Stimulated activated naive B cell treated with anti-CD40 and anti-IgM and Interleukin-4, amounts not matched to agents 10 μg/mL and 1 μg/mL and 100 μg/mL, for 72 hours (primary cell): ENCODE measurements around the gene CAMTA1.
"Not testable (repeated sequence)": the region's sequence is repeated elsewhere in the genome, so short reads cannot be mapped to it uniquely, and the experiment has no call there.

Source experiments
- ATAC-seq, 2 donors: fragments of 150-1000 bp; cut with Tn5 transposase; replicated peaks; 2 replicates each; pipeline ENCODE4 v1.10.0; 2021; ENCODE audit warnings: moderate library complexity in 1 of 2
- DNase-seq: peaks from one replicate; pipeline ENCODE4 v3.0.0; 2021
- H3K27ac Mint-ChIP-seq: one replicate; pipeline ENCODE4 v1.8.0; 2022; ENCODE audit warnings: mild to moderate bottlenecking, mixed read lengths
- H3K27me3 Mint-ChIP-seq, 2 donors: one replicate each; pipeline ENCODE4 v1.8.0; 2022; ENCODE audit warnings: mixed read lengths in 2 of 2
- H3K36me3 Mint-ChIP-seq, 2 donors: one replicate each; pipeline ENCODE4 v1.8.0; 2022; ENCODE audit warnings: mixed read lengths in 2 of 2, mild to moderate bottlenecking in 1 of 2
- H3K4me1 Mint-ChIP-seq, 2 donors: one replicate each; pipeline ENCODE4 v1.8.0; 2022; ENCODE audit warnings: mixed read lengths in 2 of 2, mild to moderate bottlenecking in 1 of 2
- H3K4me3 Mint-ChIP-seq, 2 donors: one replicate each; pipeline ENCODE4 v1.8.0; 2022; ENCODE audit warnings: mild to moderate bottlenecking in 2 of 2, mixed read lengths in 2 of 2, moderate library complexity in 1 of 2
- H3K9me3 Mint-ChIP-seq, 2 donors: one replicate each; pipeline ENCODE4 v1.8.0; 2022; ENCODE audit warnings: mixed read lengths in 2 of 2, mild to moderate bottlenecking in 1 of 2

Gene CAMTA1

DNA sequence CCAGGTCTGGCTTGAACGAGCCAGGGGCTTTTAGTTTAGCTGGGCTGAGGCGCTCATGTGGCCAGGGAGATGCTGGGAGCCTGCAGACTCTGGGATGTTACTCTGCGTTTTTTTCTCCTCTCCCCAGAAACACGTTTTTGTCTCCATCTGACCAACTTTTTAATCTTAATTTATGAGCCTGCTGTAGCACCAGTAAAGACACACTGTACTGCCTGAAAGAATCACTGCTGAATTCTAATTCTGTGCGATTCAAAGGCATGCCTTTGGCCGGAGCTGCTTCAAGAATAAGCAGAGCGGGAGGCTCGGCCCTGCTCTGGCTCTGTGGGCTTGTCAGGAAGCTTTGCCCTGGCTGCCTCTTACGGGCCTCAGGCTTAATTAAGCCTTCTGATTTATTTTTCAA, 129.5 kb downstream of the CAMTA1 start:
- no peaks in the 10 kb centered on the region for H3K4me1 Mint-ChIP-seq
- ATAC-seq, result no peak
- no peak for DNase-seq
- no peak overlapping the region for H3K27ac Mint-ChIP-seq
- peaks cover 3 to 4% of the 10 kb centered on the region in 2 donors for H3K9me3 Mint-ChIP-seq
- H3K36me3 Mint-ChIP-seq, result peaks cover 0 to 5% of the 10 kb centered on the region in 2 donors
- H3K27me3 Mint-ChIP-seq, result peaks cover 28 to 33% of the 10 kb centered on the region in 2 donors
- H3K4me3 Mint-ChIP-seq, result no peak overlapping the region

DNA sequence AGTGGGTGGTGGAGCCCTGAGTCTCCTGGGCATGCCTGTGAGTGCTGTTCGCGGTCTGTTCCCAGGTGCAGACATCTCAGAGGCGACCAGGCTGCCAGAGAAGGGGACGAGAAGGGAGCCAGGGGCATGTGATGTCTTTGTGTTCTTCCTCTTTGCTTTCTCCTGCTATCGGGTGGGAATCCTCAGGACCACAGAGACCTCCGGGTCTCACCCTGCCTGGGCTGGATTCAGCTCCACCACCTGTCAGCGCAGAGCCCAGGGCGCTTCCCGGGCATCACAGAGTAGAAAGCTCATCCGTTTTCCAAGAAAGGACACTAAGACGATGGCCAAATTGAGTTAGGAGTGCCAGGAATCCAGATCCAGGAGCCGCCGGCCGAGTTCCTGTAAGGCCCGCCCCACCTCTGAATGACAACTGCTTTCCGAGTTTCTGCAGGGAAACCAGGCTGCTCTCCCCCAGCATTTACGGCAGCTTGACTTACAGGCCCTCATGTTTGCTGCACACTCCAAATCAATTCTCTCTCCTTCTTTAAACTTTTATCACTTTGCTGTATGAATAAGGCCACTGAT, 130.8 kb downstream of the CAMTA1 start:
- no peaks in the 10 kb centered on the region for H3K4me1 Mint-ChIP-seq
- H3K9me3 Mint-ChIP-seq, result peaks cover 4 to 8% of the 10 kb centered on the region in 2 donors
- H3K4me3 Mint-ChIP-seq, result no peak overlapping the region

DNA sequence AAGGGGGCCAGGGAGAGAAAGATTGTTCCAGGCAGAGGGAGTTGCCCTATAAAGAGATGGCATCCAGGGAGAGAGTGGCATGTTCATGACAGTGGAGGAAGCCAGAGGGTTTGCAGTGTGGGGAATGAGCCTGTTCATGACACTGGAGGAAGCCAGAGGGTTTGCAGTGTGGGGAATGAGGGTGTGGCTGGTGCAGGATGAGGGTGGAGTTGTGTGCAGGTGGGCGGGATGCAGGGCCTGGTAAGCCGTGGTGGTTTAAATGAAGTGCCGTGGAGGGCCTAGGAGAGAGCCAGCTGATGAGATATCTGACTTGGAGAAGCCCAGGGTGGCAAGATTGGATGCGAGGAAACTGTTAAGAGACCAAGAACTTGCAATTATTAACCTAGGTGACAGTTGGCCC, 131.8 kb downstream of the CAMTA1 start:
- peaks cover 32 to 34% of the 10 kb centered on the region in 2 donors for H3K27me3 Mint-ChIP-seq

More for the DNA sequence above, 130.8 kb downstream of the CAMTA1 start:
- Mint-ChIP-seq H3K27me3 (peaks cover 28 to 39% of the 10 kb centered on the region in 2 donors), H3K27ac (no peak overlapping the region), H3K36me3 (peaks cover 0 to 6% of the 10 kb centered on the region in 2 donors)
- no peak for ATAC-seq
- DNase-seq, result no peak

DNA sequence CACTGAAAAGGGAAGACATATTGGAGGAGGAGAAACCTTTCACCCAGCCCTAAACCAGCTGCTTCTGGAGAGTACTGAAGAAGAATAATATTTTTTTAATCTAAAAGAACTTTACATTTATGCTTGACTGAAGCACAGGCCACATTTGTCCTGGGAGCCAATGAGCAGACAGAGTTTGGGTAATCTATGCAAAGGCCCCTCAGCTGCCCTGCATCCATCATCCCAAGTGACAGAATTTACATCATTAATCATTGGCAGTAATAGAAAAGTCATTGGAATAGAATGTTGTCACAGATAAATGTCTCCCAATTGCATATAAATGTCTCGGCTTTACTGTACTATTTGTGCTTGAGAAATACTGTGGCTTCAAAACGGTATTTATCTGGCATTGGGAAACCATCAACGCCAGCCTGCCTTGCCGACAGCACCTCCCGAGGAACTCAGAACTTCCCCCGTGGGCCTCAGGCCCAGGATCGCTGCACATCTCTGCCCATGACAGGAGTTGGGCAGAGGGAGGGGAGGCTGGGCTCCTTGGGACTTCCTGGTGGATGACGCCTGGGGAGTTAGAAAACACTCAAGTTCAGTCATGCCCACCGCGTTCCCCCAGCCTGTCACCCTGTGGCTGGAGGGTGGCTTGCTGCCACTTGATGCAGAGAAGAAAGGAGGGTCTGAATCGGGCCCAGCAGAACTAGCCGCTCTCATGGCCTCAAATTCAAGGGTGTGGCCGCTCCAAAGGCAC, 133.1 kb downstream of the CAMTA1 start:
- DNase-seq (no peak), ATAC-seq (no peak)
- peaks cover 8 to 16% of the 10 kb centered on the region in 2 donors for H3K9me3 Mint-ChIP-seq
- no peak overlapping the region for H3K27ac Mint-ChIP-seq
- peaks cover 0 to 11% of the 10 kb centered on the region in 2 donors for H3K36me3 Mint-ChIP-seq
- peaks cover 25 to 26% of the 10 kb centered on the region in 2 donors for H3K27me3 Mint-ChIP-seq
- no peaks in the 10 kb centered on the region for H3K4me1 Mint-ChIP-seq
- no peak overlapping the region for H3K4me3 Mint-ChIP-seq

More for the DNA sequence above, 131.8 kb downstream of the CAMTA1 start:
- Mint-ChIP-seq H3K9me3 (peaks cover 8 to 14% of the 10 kb centered on the region in 2 donors), H3K36me3 (peaks cover 0 to 11% of the 10 kb centered on the region in 2 donors), H3K4me3 (no peak overlapping the region), H3K4me1 (no peaks in the 10 kb centered on the region), H3K27ac (no peak overlapping the region)
- no peak for ATAC-seq
- DNase-seq, result no peak

DNA sequence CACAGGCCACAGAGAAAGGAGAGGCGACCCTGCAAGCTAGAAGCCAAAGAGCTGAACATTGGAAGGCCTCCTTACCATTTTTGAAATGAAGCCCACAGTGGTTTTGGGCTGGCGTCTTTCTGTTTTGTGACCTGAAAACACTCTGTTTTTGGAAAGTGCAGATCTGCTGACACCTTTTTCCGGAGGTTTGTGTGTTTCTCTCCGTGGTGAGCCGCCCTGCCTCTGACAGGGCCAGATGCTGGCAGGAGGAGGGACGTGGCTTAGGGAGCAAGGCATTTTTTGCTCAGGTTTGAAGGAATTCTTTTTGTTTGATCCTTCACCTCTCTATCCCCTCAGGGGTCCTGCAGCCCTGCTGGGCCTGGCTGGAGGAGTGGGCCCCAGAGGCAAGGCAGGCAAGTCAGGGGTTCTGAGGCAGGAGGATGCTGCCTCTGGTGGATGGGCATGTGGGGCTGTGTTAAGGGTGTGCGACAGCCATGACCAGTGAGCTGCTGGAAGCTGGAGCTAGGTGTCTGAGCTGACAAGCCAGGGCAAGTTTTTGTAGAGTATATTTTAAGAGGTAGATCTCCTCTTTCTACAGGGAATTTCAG, 133.8 kb downstream of the CAMTA1 start:
- H3K9me3 Mint-ChIP-seq, result peaks cover 6 to 12% of the 10 kb centered on the region in 2 donors
- no peaks in the 10 kb centered on the region for H3K4me1 Mint-ChIP-seq
- peaks cover 0 to 6% of the 10 kb centered on the region in 2 donors for H3K36me3 Mint-ChIP-seq
- peaks cover 23% of the 10 kb centered on the region in 2 donors for H3K27me3 Mint-ChIP-seq
- DNase-seq, result no peak
- no peak for ATAC-seq
- H3K27ac Mint-ChIP-seq, result no peak overlapping the region
- no peak overlapping the region for H3K4me3 Mint-ChIP-seq

DNA sequence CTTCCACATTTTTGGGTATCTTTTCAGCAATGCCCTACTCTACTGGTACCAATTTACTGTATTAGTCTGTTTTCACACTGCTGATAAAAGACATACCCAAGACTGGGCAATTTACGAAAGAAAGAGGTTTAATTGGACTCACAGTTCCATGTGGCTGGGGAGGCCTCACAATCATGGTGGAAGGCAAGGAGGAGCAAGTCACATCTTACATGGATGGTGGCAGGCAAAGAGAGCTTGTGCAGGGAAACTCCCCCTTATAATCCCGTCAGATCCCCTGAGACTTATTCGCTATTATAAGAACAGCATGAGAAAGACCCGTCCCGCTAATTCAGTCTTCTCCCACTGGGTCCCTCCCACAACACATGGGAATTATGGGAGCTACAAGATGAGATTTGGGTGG, 136.3 kb downstream of the CAMTA1 start:
- H3K27me3 Mint-ChIP-seq, result peaks cover 16 to 34% of the 10 kb centered on the region in 2 donors
- ATAC-seq, DNase-seq, H3K4me1 Mint-ChIP-seq, H3K4me3 Mint-ChIP-seq, H3K36me3 Mint-ChIP-seq, H3K27ac Mint-ChIP-seq: not testable (repeated sequence)
- H3K9me3 Mint-ChIP-seq, result peaks cover 6 to 12% of the 10 kb centered on the region in 2 donors

DNA sequence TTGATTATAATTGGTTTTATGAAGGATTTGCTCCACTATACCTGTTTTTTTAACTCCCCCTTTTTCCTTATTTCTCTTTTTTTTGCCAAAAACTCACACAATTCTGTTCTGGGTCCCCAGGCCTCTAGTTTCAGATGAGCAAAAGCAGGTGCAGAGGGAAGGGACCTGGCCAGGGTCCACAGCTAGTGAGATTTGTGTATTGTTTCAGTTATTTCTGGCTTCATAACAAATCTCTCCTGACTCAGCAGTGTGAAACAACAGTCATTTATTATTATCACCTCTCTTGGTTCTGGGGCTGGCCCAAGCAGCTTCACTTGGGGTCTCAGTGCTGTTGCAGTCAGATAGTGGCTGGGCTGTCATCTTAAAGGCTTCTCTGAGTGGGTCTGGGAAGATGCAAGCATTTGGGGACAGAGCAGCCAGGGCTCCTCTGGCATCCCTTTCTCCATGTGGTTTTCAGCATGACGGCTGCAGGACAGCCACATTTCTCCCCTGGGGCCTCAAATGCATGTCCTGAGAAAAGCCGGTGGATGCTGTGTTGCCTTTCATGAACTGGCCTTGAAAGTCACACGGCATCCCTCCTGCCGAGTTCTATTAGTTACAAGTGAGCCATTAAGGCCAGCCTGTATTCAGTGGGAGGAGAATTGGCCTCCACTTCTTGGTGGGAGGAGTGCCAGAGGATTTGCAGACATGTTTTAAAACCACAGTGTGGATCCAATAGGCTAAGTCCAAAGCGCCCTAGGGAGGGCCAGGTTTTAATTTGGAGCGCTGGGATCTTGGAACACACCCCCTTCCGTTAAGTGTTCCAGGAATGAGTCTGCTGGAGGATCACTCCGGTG, 137.1 kb downstream of the CAMTA1 start:
- no peak for ATAC-seq
- no peak for DNase-seq
- Mint-ChIP-seq H3K27ac (peak overlapping the region; percentile 5), H3K4me1 (no peaks in the 10 kb centered on the region), H3K36me3 (peaks cover 0 to 6% of the 10 kb centered on the region in 2 donors), H3K4me3 (no peak overlapping the region), H3K27me3 (peaks cover 9 to 30% of the 10 kb centered on the region in 2 donors), H3K9me3 (peaks cover 6 to 12% of the 10 kb centered on the region in 2 donors)

DNA sequence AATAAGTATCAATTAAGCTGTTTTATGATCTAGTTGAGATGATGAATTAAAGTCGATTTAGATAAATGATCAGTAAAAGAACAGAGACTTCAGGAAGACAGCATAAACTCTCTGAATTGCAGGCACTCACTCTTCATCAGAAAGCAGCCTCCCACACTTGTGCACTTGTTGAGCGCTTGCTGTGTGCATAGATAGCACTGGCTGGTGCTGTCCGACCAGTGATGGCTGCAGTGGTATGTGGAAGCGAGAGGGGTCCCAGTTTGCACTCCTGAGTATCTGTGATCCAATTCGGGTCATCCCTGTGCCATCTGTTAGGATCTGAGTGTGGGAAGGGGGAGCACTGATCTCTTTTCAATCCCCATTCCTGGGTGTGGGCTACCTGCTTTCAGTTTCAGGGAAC, 137.8 kb downstream of the CAMTA1 start:
- Mint-ChIP-seq H3K36me3 (peaks cover 0 to 6% of the 10 kb centered on the region in 2 donors), H3K4me3 (no peak overlapping the region), H3K27ac (no peak overlapping the region), H3K9me3 (peaks cover 6 to 12% of the 10 kb centered on the region in 2 donors), H3K4me1 (no peaks in the 10 kb centered on the region), H3K27me3 (peaks cover 12 to 33% of the 10 kb centered on the region in 2 donors)
- DNase-seq, result no peak
- no peak for ATAC-seq

DNA sequence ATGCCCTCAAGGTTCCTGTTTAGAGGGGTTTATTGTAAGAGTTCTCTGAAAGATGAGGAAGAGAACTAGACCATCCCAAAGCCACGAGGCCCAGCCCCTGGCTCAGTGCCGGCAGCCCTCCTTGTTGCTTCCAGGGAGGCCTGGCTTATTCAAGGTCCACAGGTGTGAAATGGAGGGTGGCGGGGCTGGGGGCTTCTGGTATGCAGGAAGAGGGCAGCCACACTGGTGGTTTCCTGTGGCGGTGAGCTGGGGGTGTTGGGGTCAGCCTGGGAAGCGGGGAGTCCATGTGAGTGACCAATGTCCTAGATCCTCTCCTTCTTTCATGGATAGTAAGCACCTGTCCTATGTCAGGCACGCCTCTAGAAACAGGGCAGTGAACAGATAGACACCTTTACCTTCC, 138.2 kb downstream of the CAMTA1 start:
- no peak overlapping the region for H3K27ac Mint-ChIP-seq
- peaks cover 13 to 37% of the 10 kb centered on the region in 2 donors for H3K27me3 Mint-ChIP-seq
- no peaks in the 10 kb centered on the region for H3K4me1 Mint-ChIP-seq
- H3K4me3 Mint-ChIP-seq, result no peak overlapping the region
- DNase-seq (no peak), ATAC-seq (no peak)
- H3K36me3 Mint-ChIP-seq, result peaks cover 0 to 6% of the 10 kb centered on the region in 2 donors
- H3K9me3 Mint-ChIP-seq, result peaks cover 6 to 12% of the 10 kb centered on the region in 2 donors

DNA sequence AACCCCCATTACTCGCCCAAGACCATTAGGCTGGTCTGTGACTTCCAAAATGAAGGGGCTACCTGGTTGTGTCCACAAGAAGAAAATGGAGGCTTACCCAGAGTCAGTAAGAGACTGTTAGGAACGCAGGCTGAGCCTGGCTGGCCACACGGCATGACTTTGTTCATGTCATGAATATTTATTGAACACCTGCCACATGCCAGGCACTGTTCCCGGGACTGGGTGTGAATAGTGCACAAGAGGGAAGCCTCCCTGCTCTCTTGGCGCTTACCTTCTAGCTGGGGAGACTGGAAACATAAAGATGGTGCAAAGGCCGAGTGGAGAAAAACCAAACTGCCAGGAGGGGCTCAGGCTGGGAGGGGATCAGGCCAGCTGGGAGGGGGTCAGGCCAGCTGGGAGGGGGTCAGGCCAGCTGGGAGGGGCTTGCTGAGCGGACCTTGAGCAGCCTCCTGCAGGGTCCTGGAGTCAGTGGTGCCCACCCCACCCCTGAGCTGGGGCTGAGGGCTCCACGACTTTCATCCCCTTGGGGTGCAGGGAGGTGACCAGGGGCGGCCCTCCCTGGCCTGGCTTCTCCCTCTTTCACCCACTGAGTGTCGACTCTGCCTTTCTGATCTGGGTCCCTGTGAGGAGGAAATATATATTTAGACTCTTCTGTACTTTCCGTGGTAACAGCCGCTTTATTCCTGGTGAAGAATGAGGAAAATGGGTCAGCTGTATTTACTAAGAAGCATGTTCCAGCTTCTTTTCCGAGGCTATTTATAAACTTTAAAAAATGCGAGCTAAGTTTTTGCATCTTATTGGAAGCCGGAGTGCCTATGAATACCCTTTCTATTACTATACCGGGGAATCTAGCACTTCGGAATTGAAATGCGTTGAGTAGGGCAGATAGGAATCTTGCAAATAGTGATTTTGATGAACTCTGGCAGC, 139.0 kb downstream of the CAMTA1 start:
- no peak overlapping the region for H3K4me3 Mint-ChIP-seq
- H3K27me3 Mint-ChIP-seq, result peaks cover 17 to 41% of the 10 kb centered on the region in 2 donors
- H3K27ac Mint-ChIP-seq, result no peak overlapping the region
- H3K4me1 Mint-ChIP-seq, result no peaks in the 10 kb centered on the region
- H3K9me3 Mint-ChIP-seq, result peaks cover 6 to 12% of the 10 kb centered on the region in 2 donors
- no peak for DNase-seq
- ATAC-seq, result no peak
- peaks cover 0 to 6% of the 10 kb centered on the region in 2 donors for H3K36me3 Mint-ChIP-seq

DNA sequence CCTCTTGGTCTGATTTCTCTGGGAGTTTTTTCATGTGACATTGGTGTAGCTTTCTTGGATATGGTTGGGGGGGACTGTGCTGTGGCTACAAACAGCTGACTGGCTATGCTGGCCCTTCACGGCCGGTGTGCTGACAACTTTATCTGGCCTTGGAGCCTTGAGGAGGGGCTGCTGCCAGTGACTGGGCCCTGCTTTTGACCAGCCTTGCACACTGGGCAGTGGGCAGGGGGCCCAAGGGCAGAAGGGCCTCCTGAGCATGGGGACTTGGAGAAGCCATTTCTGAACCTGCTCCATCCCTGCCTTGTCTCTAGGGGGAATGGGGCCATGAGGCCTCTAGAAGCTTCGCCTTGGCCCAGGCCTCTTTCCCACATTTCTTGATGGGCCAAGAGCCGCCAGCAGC, 139.6 kb downstream of the CAMTA1 start:
- H3K27ac Mint-ChIP-seq, result no peak overlapping the region
- DNase-seq (no peak), ATAC-seq (no peak)
- H3K36me3 Mint-ChIP-seq, result peaks cover 0 to 6% of the 10 kb centered on the region in 2 donors
- H3K4me1 Mint-ChIP-seq, result no peaks in the 10 kb centered on the region
- peaks cover 17 to 42% of the 10 kb centered on the region in 2 donors for H3K27me3 Mint-ChIP-seq
- no peak overlapping the region for H3K4me3 Mint-ChIP-seq
- H3K9me3 Mint-ChIP-seq, result peaks cover 6 to 12% of the 10 kb centered on the region in 2 donors

DNA sequence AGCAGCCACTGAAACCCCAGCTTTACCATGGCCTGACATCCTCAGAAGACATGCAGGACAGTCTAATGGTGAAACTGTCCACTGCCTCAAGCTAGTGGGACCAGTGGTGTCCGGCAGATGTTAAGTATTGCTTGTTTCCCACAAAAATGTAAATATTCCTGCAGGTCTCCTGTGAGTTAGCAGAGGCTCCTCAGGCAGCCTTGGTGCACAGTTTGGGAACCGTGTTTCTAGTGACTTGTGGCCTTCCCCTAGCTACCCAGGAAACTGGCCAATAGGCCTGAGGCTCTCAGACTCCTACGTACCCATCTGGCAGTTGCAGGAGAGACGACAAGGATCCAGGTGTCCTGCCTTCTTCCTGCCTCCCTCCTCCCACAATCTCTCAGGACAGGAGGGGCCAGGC, 142.4 kb downstream of the CAMTA1 start:
- no peak overlapping the region for H3K27ac Mint-ChIP-seq
- no peaks in the 10 kb centered on the region for H3K4me1 Mint-ChIP-seq
- no peak overlapping the region for H3K4me3 Mint-ChIP-seq
- no peak for ATAC-seq
- DNase-seq, result no peak
- peaks cover 11 to 38% of the 10 kb centered on the region in 2 donors for H3K27me3 Mint-ChIP-seq
- no peaks in the 10 kb centered on the region for H3K36me3 Mint-ChIP-seq
- no peaks in the 10 kb centered on the region for H3K9me3 Mint-ChIP-seq

DNA sequence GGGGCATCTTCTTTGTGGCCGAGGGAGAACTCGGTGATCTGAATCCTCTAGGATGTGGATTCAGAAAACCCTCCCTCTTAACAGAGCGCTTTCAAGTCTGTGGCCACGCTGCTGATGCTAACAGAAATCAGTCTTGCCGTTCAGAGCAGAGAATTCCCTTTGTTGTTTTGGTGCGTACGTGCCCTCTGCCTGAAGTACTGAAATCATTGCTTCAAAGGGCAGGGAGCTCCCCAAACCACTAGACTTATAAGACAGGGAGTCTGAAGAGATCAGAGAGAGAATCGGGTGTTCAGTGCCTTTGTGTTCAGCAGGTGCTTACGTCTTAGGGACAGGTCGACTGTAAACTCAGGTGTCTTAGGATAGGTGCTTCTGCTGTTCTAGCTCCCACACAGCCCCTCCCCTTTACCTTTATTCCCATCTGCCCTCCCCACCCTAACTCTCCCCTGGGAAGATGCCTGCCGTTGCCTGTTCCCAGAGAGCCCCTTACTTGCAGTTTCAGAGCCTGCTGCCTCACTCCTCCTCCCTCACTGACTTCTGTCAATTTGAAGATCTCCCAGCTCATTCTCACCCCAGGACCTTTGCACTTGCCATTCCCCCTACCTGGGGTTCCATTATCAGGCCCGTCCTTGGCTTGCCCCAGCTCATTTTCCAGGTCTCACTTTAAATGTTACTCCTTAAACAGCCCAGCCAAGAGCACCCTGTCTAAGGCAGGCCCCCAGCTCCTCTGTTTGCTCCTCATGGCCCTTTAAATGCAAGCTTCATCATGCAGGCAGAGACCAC, 143.0 kb downstream of the CAMTA1 start:
- peaks cover 11 to 40% of the 10 kb centered on the region in 2 donors for H3K27me3 Mint-ChIP-seq
- no peaks in the 10 kb centered on the region for H3K4me1 Mint-ChIP-seq
- no peak overlapping the region for H3K4me3 Mint-ChIP-seq
- no peaks in the 10 kb centered on the region for H3K36me3 Mint-ChIP-seq
- ATAC-seq, result no peak
- H3K27ac Mint-ChIP-seq, result no peak overlapping the region
- no peak for DNase-seq
- no peaks in the 10 kb centered on the region for H3K9me3 Mint-ChIP-seq
